Activated CD8-positive, alpha-beta memory T cell treated with anti-CD3 and anti-CD28 coated beads, Interleukin-2, amount 10 ng/mL, durations not matched to agents 7 days and 5 days (primary cell): ENCODE results near the gene BMP10. TPM values are rescaled to one million over a fixed set of nuclear protein-coding genes. Genes with fewer than 3 reads are reported as not detected.
"Not testable (repeated sequence)": the region's sequence is repeated elsewhere in the genome, so short reads cannot be mapped to it uniquely, and the experiment has no call there.

Experiments used
- ATAC-seq: fragments of 150-1000 bp; cut with Tn5 transposase; one replicate; pipeline ENCODE4 v1.10.0; 2021; ENCODE audit warnings: moderate library complexity
- CTCF ChIA-PET: fragments of 350-600 bp; sonication (Branson Sonifier 250); formaldehyde crosslinking; loops from one replicate; lab custom pipeline; 2021; ENCODE audit warnings: antibody characterized with exemption; lab: Charles Lee
- DNase-seq: peaks from one replicate; pipeline ENCODE4 v3.0.0-alpha.2; 2020
- H3K27ac Mint-ChIP-seq: one replicate; pipeline ENCODE4 v1.8.0; 2021; ENCODE audit warnings: mild to moderate bottlenecking, mixed read lengths
- H3K27me3 Mint-ChIP-seq: one replicate; pipeline ENCODE4 v1.8.0; 2021; ENCODE audit warnings: mixed read lengths
- H3K36me3 Mint-ChIP-seq: one replicate; pipeline ENCODE4 v1.8.0; 2021; ENCODE audit warnings: mild to moderate bottlenecking, mixed read lengths
- H3K4me1 Mint-ChIP-seq: one replicate; pipeline ENCODE4 v1.8.0; 2021; ENCODE audit warnings: mixed read lengths
- H3K4me3 Mint-ChIP-seq: one replicate; pipeline ENCODE4 v1.8.0; 2021; ENCODE audit warnings: mild to moderate bottlenecking, moderate library complexity, mixed read lengths
- H3K9me3 Mint-ChIP-seq: one replicate; pipeline ENCODE4 v1.8.0; 2022; ENCODE audit warnings: low read depth, mixed read lengths
- total RNA-seq, 2 experiments: library from RNA; stranded (reverse); gene quantifications; one replicate each; pipeline ENCODE4 v1.2.3, GENCODE V29; 2021

The BMP10 gene
- total RNA-seq, 2 experiments from 2014 or later: not detected

- Mint-ChIP-seq H3K27ac (peak overlapping the region; percentile 92), H3K4me1 (peaks cover 38% of the 10 kb centered on the region), H3K27me3 (no peaks in the 10 kb centered on the region), H3K36me3 (peaks cover 15% of the 10 kb centered on the region), H3K9me3 (peaks cover 2% of the 10 kb centered on the region), H3K4me3 (peak overlapping the region; percentile 38)
- CTCF ChIA-PET: interaction anchor here (0.7 to 6.2 kb wide), 24 partner anchors 12 to 712 kb away, joined by 3 to 56 read pairs (median 4); partner anchors contain the start of genes APLF and FBXO48
- DNase-seq (peak; percentile 96), ATAC-seq (peak; percentile 91)
Measured at GRCh38 chr2:68908392-68908970, 37.3 kb upstream of the BMP10 start.

GRCh38 chr2:68907920-68908253 is 36.7 kb upstream of the BMP10 start:
- H3K4me1 Mint-ChIP-seq: peaks cover 38% of the 10 kb centered on the region
- CTCF ChIA-PET: interaction anchor here (0.7 to 6.2 kb wide), 24 partner anchors 12 to 712 kb away, joined by 3 to 56 read pairs (median 4); partner anchors contain the start of genes APLF and FBXO48
- DNase-seq: no peak
- peak overlapping the region; percentile 92 for H3K27ac Mint-ChIP-seq
- H3K36me3 Mint-ChIP-seq: peaks cover 20% of the 10 kb centered on the region
- H3K27me3 Mint-ChIP-seq: no peaks in the 10 kb centered on the region
- no peak for ATAC-seq
- peak overlapping the region; percentile 38 for H3K4me3 Mint-ChIP-seq
- peaks cover 4% of the 10 kb centered on the region for H3K9me3 Mint-ChIP-seq

GRCh38 chr2:68907232-68907919 is 36.2 kb upstream of the BMP10 start:
- Mint-ChIP-seq H3K36me3 (peaks cover 24% of the 10 kb centered on the region), H3K4me3 (no peak overlapping the region), H3K4me1 (peaks cover 38% of the 10 kb centered on the region), H3K27me3 (no peaks in the 10 kb centered on the region), H3K9me3 (peaks cover 8% of the 10 kb centered on the region), H3K27ac (peak overlapping the region; percentile 92)
- DNase-seq (no peak), ATAC-seq (no peak)
- CTCF ChIA-PET: interaction anchor here (0.8 to 6.2 kb wide), 18 partner anchors 18 to 711 kb away, joined by 3 to 56 read pairs (median 6); partner anchors contain the start of genes APLF and FBXO48

GRCh38 chr2:68906716-68907115 is 35.5 kb upstream of the BMP10 start:
- CTCF ChIA-PET: interaction anchor here (2.0 to 6.2 kb wide), 7 partner anchors 18 to 441 kb away, joined by 9 to 56 read pairs (median 21); partner anchors contain the start of genes APLF and FBXO48
- Mint-ChIP-seq H3K9me3 (peaks cover 11% of the 10 kb centered on the region), H3K4me3 (no peak overlapping the region), H3K36me3 (peaks cover 30% of the 10 kb centered on the region), H3K27ac (peak overlapping the region; percentile 50), H3K4me1 (peaks cover 38% of the 10 kb centered on the region), H3K27me3 (no peaks in the 10 kb centered on the region)
- DNase-seq (no peak), ATAC-seq (no peak)

- H3K36me3 Mint-ChIP-seq: peaks cover 39% of the 10 kb centered on the region
- CTCF ChIA-PET: interaction anchor here (1.1 to 6.2 kb wide), 2 partner anchors 26 to 67 kb away, joined by 3 to 56 read pairs; no protein-coding TSS in a partner anchor
- no peak for ATAC-seq
- peaks cover 33% of the 10 kb centered on the region for H3K4me1 Mint-ChIP-seq
- H3K9me3 Mint-ChIP-seq: peaks cover 17% of the 10 kb centered on the region
- no peaks in the 10 kb centered on the region for H3K27me3 Mint-ChIP-seq
- H3K4me3 Mint-ChIP-seq: no peak overlapping the region
- no peak for DNase-seq
- H3K27ac Mint-ChIP-seq: no peak overlapping the region
Measured at GRCh38 chr2:68905116-68905515, 33.9 kb upstream of the BMP10 start.

GRCh38 chr2:68901561-68901960 is 30.4 kb upstream of the BMP10 start:
- CTCF ChIA-PET: interaction anchor here (0.7 to 1.7 kb wide), 5 partner anchors 24 to 414 kb away, joined by 3 to 6 read pairs (median 3); no protein-coding TSS in a partner anchor
- Mint-ChIP-seq H3K4me3 (no peak overlapping the region), H3K9me3 (peaks cover 17% of the 10 kb centered on the region), H3K27me3 (peaks cover 2% of the 10 kb centered on the region), H3K27ac (no peak overlapping the region), H3K4me1 (peaks cover 2% of the 10 kb centered on the region), H3K36me3 (peaks cover 36% of the 10 kb centered on the region)
- ATAC-seq (no peak), DNase-seq (no peak)

GRCh38 chr2:68901199-68901514 is 30.0 kb upstream of the BMP10 start:
- peaks cover 2% of the 10 kb centered on the region for H3K4me1 Mint-ChIP-seq
- H3K9me3 Mint-ChIP-seq: peaks cover 17% of the 10 kb centered on the region
- CTCF ChIA-PET: interaction anchor here (0.7 to 1.7 kb wide), 4 partner anchors 24 to 413 kb away, joined by 3 to 6 read pairs (median 4); no protein-coding TSS in a partner anchor
- no peak for ATAC-seq
- peaks cover 36% of the 10 kb centered on the region for H3K36me3 Mint-ChIP-seq
- H3K4me3 Mint-ChIP-seq: no peak overlapping the region
- H3K27ac Mint-ChIP-seq: no peak overlapping the region
- peaks cover 2% of the 10 kb centered on the region for H3K27me3 Mint-ChIP-seq
- DNase-seq: no peak

GRCh38 chr2:68900496-68901198 is 29.4 kb upstream of the BMP10 start:
- peaks cover 35% of the 10 kb centered on the region for H3K36me3 Mint-ChIP-seq
- DNase-seq (no peak), ATAC-seq (no peak)
- peaks cover 16% of the 10 kb centered on the region for H3K9me3 Mint-ChIP-seq
- CTCF ChIA-PET: interaction anchor here (0.7 to 1.7 kb wide), 3 partner anchors 24 to 149 kb away, joined by 3 to 6 read pairs (median 3); no protein-coding TSS in a partner anchor
- peaks cover 2% of the 10 kb centered on the region for H3K4me1 Mint-ChIP-seq
- H3K4me3 Mint-ChIP-seq: no peak overlapping the region
- no peak overlapping the region for H3K27ac Mint-ChIP-seq
- H3K27me3 Mint-ChIP-seq: peaks cover 2% of the 10 kb centered on the region

- not testable (repeated sequence) for DNase-seq, H3K36me3 Mint-ChIP-seq, H3K27me3 Mint-ChIP-seq, H3K9me3 Mint-ChIP-seq, ATAC-seq, H3K27ac Mint-ChIP-seq, H3K4me3 Mint-ChIP-seq, H3K4me1 Mint-ChIP-seq
- CTCF ChIA-PET: interaction anchor here (1.3 kb wide), 1 partner anchor 187 kb away, joined by 4 read pairs; no protein-coding TSS in a partner anchor
Measured at GRCh38 chr2:68895981-68896380, 24.8 kb upstream of the BMP10 start.

- H3K4me3 Mint-ChIP-seq: no peak overlapping the region
- peaks cover 7% of the 10 kb centered on the region for H3K27me3 Mint-ChIP-seq
- H3K27ac Mint-ChIP-seq: no peak overlapping the region
- peaks cover 2% of the 10 kb centered on the region for H3K4me1 Mint-ChIP-seq
- peaks cover 2% of the 10 kb centered on the region for H3K36me3 Mint-ChIP-seq
- H3K9me3 Mint-ChIP-seq: no peaks in the 10 kb centered on the region
- no peak for ATAC-seq
- DNase-seq: no peak
- CTCF ChIA-PET: no interaction called here
Measured at GRCh38 chr2:68889500-68889899, 18.3 kb upstream of the BMP10 start.

- Mint-ChIP-seq H3K9me3 (no peaks in the 10 kb centered on the region), H3K27ac (no peak overlapping the region), H3K4me1 (peaks cover 2% of the 10 kb centered on the region), H3K36me3 (peaks cover 2% of the 10 kb centered on the region), H3K27me3 (peaks cover 7% of the 10 kb centered on the region), H3K4me3 (no peak overlapping the region)
- CTCF ChIA-PET: no interaction called here
- DNase-seq (no peak), ATAC-seq (no peak)
Measured at GRCh38 chr2:68889021-68889420, 17.8 kb upstream of the BMP10 start.

- DNase-seq (no peak), ATAC-seq (no peak)
- no peak overlapping the region for H3K27ac Mint-ChIP-seq
- CTCF ChIA-PET: no interaction called here
- H3K4me1 Mint-ChIP-seq: peaks cover under 1% of the 10 kb centered on the region
- H3K4me3 Mint-ChIP-seq: no peak overlapping the region
- peaks cover 5% of the 10 kb centered on the region for H3K27me3 Mint-ChIP-seq
- no peaks in the 10 kb centered on the region for H3K9me3 Mint-ChIP-seq
- peaks cover 1% of the 10 kb centered on the region for H3K36me3 Mint-ChIP-seq
Measured at GRCh38 chr2:68888038-68888704, 17.0 kb upstream of the BMP10 start.

GRCh38 chr2:68885811-68886075 is 14.5 kb upstream of the BMP10 start:
- no peaks in the 10 kb centered on the region for H3K9me3 Mint-ChIP-seq
- ATAC-seq: no peak
- H3K36me3 Mint-ChIP-seq: no peaks in the 10 kb centered on the region
- no peak overlapping the region for H3K27ac Mint-ChIP-seq
- peaks cover 4% of the 10 kb centered on the region for H3K27me3 Mint-ChIP-seq
- DNase-seq: no peak
- CTCF ChIA-PET: no interaction called here
- no peaks in the 10 kb centered on the region for H3K4me1 Mint-ChIP-seq
- H3K4me3 Mint-ChIP-seq: no peak overlapping the region
